GM13976 (cell line): ENCODE results near the gene NDUFA1.

Source experiments
- DNase-seq: peaks from one replicate; pipeline ENCODE4 v3.0.0; 2012; ENCODE audit warnings: low spot score
- in situ Hi-C: fragments of 300-500 bp; cut with MboI; formaldehyde crosslinking; loops from one replicate; pipeline ENCODE4 v1.12.0; 2022; ENCODE audit warnings: low sequenced_read_pairs, mixed read lengths, inconsistent platforms; ENCODE audit not compliant: unreplicated experiment
- TF ChIP-seq, protein P1 (sequence below): IDR thresholded peaks from 2 replicates; pipeline ENCODE4 v1.5.1; 2012; ENCODE audit warnings: borderline replicate concordance, mild to moderate bottlenecking; ENCODE audit not compliant: insufficient read depth; ENCODE audit errors: extremely low read depth, missing control alignments, control extremely low read depth

Gene NDUFA1

DNA sequence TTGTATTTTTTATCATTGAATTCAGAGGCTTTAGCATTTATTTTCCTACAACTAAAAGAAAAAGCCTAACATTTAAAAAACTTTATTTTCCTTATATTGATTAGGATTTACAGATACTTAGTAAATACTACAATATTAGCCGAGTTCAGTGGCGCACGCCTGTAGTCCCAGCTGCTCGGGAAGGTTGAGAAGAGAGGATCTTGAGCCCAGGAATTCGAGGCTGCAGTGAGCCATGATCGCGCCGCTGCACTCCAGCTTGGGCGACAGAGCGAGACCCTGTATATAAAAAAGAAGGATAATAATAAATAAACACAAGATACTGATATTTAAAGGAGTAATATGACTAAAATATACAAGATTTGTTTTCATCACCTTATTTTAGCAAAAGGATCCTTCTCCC is 18.2 kb upstream of the NDUFA1 start:
- DNase-seq = no peak
- TF ChIP-seq, protein P1, sequence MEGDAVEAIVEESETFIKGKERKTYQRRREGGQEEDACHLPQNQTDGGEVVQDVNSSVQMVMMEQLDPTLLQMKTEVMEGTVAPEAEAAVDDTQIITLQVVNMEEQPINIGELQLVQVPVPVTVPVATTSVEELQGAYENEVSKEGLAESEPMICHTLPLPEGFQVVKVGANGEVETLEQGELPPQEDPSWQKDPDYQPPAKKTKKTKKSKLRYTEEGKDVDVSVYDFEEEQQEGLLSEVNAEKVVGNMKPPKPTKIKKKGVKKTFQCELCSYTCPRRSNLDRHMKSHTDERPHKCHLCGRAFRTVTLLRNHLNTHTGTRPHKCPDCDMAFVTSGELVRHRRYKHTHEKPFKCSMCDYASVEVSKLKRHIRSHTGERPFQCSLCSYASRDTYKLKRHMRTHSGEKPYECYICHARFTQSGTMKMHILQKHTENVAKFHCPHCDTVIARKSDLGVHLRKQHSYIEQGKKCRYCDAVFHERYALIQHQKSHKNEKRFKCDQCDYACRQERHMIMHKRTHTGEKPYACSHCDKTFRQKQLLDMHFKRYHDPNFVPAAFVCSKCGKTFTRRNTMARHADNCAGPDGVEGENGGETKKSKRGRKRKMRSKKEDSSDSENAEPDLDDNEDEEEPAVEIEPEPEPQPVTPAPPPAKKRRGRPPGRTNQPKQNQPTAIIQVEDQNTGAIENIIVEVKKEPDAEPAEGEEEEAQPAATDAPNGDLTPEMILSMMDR = no peak
- in situ Hi-C loops = no loop called here

DNA sequence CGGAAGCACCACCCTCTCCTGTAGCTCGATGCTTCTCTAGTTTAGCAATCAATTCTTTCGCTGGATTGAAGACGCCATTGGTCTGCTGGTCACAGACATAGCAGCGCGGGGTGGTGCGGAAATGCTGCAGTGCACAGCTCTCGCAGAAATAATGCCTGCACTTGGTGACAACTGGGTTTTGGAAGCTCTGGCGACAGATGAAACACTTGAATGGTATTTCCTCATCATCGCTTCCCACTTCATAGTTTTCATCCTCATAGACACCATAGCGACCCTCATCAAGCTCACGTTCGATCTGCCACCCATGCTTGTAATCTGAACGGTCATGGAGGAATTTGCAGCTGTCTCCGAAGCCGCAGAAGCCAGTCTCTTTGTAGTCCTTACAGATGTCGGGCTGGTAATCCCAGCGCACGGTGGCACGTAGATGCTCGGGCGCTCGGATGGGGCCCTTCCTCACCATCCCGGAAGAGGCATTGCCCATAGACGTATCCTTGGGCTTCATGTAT is 953 bp upstream of the NDUFA1 start:
- TF ChIP-seq, protein P1 = no peak
- in situ Hi-C loops = no loop called here
- DNase-seq = no peak

DNA sequence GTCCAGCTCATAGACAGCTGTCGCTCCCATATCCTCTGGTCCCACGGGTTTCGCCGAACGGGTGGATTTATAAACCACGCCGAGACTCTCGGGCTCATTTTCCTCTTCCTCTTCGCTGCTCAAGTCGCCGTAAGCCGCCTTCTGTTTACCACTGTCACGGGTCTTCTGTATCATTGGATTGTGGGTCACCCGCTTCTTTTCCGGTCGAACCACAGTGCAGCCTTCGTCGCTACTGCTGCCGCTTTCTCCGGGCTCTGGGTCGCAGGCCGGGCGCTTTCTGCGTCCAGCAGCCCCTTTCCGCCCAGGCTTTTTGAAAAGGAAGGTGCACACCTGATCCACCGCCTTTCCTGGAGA is 410 bp upstream of the NDUFA1 start:
- TF ChIP-seq, protein P1 = no peak
- no peak for DNase-seq
- in situ Hi-C loops = no loop called here

DNA sequence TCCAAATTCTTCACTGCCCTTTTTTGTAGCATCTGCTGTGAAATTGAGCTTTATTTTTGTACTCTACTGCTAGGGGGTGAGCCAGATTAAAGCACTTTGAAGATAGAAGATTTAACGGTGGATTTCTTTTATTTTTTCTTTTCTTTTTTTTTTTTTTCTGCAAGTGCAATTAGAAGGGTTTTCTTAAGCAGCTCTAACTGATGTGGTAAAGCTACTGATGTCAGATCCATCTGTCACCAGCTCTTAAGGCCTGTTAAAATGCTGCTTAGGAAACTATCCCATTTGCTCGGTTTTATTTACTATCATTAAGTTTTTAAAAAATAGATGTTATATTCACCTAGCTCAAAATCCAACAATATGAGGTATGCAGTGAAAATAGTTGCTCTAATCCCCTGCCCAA is 7.1 kb downstream of the NDUFA1 start:
- in situ Hi-C loops = no loop called here
- no peak for DNase-seq
- TF ChIP-seq, protein P1 = no peak

DNA sequence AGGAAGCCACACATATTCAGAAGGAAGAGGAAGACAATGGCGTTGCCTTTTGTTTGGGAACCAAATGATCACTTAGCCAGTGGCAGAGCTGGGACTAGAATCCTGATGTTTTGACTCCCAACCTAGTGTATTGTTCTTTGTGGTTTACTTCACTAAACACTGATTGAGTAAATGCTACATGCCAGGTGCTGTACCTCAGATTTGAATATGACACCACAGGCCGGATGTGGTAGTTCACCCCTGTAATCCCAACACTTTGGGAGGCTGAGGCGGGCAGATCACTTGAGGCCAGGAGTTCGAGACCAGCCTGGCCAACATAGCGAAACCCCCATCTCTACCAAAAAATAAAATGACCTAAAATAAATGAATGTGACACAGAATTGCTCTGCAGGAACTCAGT is 8.4 kb downstream of the NDUFA1 start:
- DNase-seq = no peak
- TF ChIP-seq, protein P1 = no peak
- in situ Hi-C loops = no loop called here

DNA sequence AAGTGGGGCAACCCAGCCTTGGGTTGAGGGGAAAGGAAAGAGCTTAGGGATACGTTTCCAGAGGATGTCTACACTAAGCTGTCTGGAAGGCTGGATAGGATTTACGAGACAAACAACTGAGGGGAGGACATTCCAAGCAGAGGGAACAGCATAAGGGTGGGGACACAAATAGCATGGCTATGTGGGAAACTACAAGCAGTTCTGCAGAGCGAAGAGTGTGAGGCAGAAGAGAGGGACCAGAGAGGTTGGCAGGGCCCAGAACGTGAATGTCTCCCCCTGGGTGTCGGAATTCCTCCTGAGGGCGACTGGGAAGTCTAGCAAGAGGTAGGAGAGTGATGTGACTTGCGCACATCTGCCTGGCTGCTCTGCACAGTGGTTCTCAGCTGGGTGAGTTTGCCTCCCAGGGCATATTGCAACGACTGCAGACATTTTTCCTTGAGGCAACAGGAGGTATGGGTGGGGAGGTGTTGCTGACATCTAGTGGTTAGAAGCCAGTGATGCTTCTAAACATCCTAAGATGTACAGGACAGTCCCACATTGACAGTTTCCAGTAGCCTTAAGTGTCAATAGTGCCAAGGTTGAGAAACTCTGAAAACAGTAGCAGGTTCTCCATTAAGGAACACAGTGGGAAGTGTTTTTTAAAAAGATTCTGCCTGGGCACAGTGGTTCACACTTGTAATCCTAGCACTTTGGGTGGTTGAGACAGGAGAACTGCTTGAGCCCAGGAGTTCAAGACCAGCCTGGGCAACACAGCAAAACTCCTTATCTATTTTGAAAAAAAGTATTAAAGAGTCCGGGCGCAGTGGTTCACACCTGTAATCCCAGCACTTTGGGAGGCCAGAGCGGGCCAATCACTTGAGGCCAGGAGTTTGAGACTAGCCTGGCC is 9.2 kb downstream of the NDUFA1 start:
- TF ChIP-seq, protein P1 = peak; percentile 62
- DNase-seq = peak; percentile 60
- in situ Hi-C loops = no loop called here
